A673 (cell line): ENCODE measurements around the gene SMYD3. TPM values are rescaled to one million over a fixed set of nuclear protein-coding genes. Genes with fewer than 3 reads are reported as not detected.
A peak's percentile ranks its signal among the peaks of the same experiment; 100 is the strongest.

Experiments
- BruUV-seq: library from RNA; stranded (reverse); fragments of 400-500 nt; replicated peaks from 2 replicates; lab custom pipeline; 2021; lab: Mats Ljungman, UMichigan
- CTCF ChIA-PET: fragments of 300-600 bp; sonication (Branson Sonifier 250); formaldehyde crosslinking; loops from one replicate; lab custom pipeline; 2022; ENCODE audit warnings: antibody characterized with exemption; lab: Charles Lee
- POLR2A ChIA-PET: fragments of 300-600 bp; sonication (Branson Sonifier 250); formaldehyde crosslinking; loops from one replicate; lab custom pipeline; 2022; ENCODE audit warnings: antibody characterized with exemption; ENCODE audit not compliant: low non-redundant PET; lab: Charles Lee
- DNase-seq: peaks from one replicate; pipeline ENCODE4 v3.0.0-alpha.2; 2015; ENCODE audit warnings: low spot score
- H3K27ac ChIP-seq: fragments of 200-600 bp; sonication (generic); 2 replicates; pipeline ENCODE4 v1.5.1; 2016; ENCODE audit warnings: mixed run types, low read depth, mild to moderate bottlenecking, mixed read lengths, antibody characterized with exemption, low read length; ENCODE audit not compliant: poor library complexity, severe bottlenecking
- H3K27me3 ChIP-seq: fragments of 200-600 bp; sonication (generic); replicated peaks from 2 replicates; pipeline ENCODE4 v1.6.1; 2017; ENCODE audit warnings: mixed run types, low read depth, mild to moderate bottlenecking, mixed read lengths, antibody characterized with exemption, low read length; ENCODE audit not compliant: insufficient read depth, poor library complexity
- H3K36me3 ChIP-seq: fragments of 200-600 bp; sonication (generic); 2 replicates; pipeline ENCODE4 v1.6.1; 2016; ENCODE audit warnings: mixed run types, mild to moderate bottlenecking, mixed read lengths, antibody characterized with exemption, low read length; ENCODE audit not compliant: insufficient read depth, poor library complexity, severe bottlenecking
- H3K4me1 ChIP-seq: fragments of 200-600 bp; sonication (generic); 2 replicates; pipeline ENCODE4 v1.6.1; 2017; ENCODE audit warnings: mixed run types, mild to moderate bottlenecking, mixed read lengths, antibody characterized with exemption, low read length; ENCODE audit not compliant: insufficient read depth, poor library complexity, severe bottlenecking
- H3K4me3 ChIP-seq: fragments of 200-600 bp; sonication (generic); 2 replicates; pipeline ENCODE4 v1.5.1; 2016; ENCODE audit warnings: low read depth, mixed run types, mild to moderate bottlenecking, mixed read lengths, low read length; ENCODE audit not compliant: poor library complexity, severe bottlenecking
- H3K9me3 ChIP-seq: fragments of 200-600 bp; sonication (generic); 2 replicates; pipeline ENCODE4 v1.6.1; 2016; ENCODE audit warnings: mixed run types, low read depth, mild to moderate bottlenecking, mixed read lengths, antibody characterized with exemption, low read length; ENCODE audit not compliant: poor library complexity, severe bottlenecking
- CTCF ChIP-seq: fragments of 300-800, 200-600 bp; sonication (generic); conservative IDR thresholded peaks from 2 replicates; pipeline ENCODE4 v1.5.1; 2017; ENCODE audit warnings: low read depth, mild to moderate bottlenecking, antibody characterized with exemption, low read length, moderate library complexity, mixed read lengths
- EZH2 ChIP-seq: fragments of 200-600 bp; sonication (generic); IDR thresholded peaks from 2 replicates; pipeline ENCODE4 v1.6.1; 2017; ENCODE audit warnings: borderline replicate concordance, low read depth, mild to moderate bottlenecking, mixed read lengths, antibody characterized with exemption, low read length; ENCODE audit not compliant: poor library complexity, severe bottlenecking
- intact Hi-C: fragments of 100-400 bp; cut with micrococcal nuclease; formaldehyde crosslinking; loops from one replicate; pipeline ENCODE4 v1.10.0; 2022; ENCODE audit not compliant: unreplicated experiment
- total RNA-seq: library from RNA; stranded (reverse); gene quantifications from 2 replicates; pipeline ENCODE4 v1.2.3, GENCODE V29; 2021

SMYD3 gene
- total RNA-seq, 1 experiment from 2014 or later = 29.0 TPM

DNA sequence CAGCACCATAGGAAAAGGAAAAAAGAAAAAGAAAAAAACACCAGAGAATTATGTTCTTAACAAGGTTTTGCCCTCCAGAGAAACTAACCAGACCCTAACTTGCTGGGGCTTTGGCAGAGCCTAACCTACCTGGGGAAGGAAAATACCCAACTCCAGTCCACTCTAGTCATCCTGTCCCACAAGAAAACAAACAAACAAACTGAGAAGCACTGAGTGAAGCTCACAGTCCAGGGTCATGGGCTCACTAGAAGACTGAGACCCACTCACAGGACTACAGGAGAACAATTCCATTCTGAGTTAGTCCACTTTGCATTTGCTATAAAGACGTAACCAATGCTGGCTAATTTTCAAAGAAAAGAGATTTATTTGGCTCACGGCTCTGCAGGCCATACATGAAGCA is 543.4 kb downstream of the SMYD3 start:
- DNase-seq = no peak
- no peaks in the 10 kb centered on the region for H3K4me1 ChIP-seq
- H3K27me3 ChIP-seq = no peaks in the 10 kb centered on the region
- POLR2A ChIA-PET = no interaction called here
- no peaks in the 10 kb centered on the region for H3K36me3 ChIP-seq
- no peak overlapping the region for H3K4me3 ChIP-seq
- BruUV-seq = no TSS peak
- H3K27ac ChIP-seq = no peak overlapping the region
- TF ChIP-seq EZH2 = no peak
- no peak for TF ChIP-seq CTCF
- intact Hi-C loops = no loop called here
- CTCF ChIA-PET = no interaction called here
- H3K9me3 ChIP-seq = no peaks in the 10 kb centered on the region

DNA sequence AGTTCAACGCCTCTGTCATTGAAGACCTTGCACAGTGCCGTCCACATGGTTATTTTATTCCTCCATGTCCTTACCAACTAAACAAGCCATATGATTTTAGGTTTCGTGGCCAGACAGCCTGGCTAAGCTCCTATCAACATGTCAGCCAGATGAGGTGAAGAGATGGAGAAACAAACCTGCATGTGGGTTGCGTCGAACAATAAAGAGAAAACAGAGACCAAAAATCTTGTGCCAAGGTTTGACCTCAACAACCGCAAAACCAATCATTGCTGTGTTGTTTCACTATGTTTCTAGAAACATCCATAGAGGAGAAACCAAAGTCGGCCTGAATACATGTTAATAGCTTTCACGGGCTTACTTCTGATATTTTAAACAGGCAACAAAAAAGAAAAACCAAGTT is 544.6 kb downstream of the SMYD3 start:
- no TSS peak for BruUV-seq
- H3K27ac ChIP-seq = no peak overlapping the region
- H3K4me1 ChIP-seq = no peaks in the 10 kb centered on the region
- H3K36me3 ChIP-seq = no peaks in the 10 kb centered on the region
- no peak overlapping the region for H3K4me3 ChIP-seq
- no peak for DNase-seq
- no peaks in the 10 kb centered on the region for H3K27me3 ChIP-seq
- no peaks in the 10 kb centered on the region for H3K9me3 ChIP-seq
- ChIA-PET POLR2A (no interaction called here), CTCF (no interaction called here)
- intact Hi-C loops = no loop called here
- no peak for TF ChIP-seq CTCF

DNA sequence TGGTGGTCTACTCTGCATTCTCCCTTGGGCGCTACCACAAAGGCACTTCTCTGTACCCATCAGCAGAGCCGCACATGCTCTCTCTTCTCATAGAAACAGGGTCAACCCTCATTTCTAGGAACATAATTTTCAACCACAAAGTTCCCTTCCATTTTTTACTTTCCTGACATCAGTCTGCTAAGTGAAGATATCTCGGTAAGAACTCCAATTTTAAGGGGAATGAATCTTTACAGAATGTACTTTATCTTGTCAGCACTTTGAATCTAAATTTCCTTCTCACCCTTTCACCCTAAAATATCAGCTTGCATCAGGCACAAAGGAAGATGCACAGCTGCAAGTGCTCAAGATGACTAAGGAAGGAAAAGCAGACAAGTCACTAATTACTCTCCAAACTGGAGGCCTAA is 545.9 kb downstream of the SMYD3 start:
- Histone ChIP-seq H3K36me3 (no peaks in the 10 kb centered on the region), H3K27ac (no peak overlapping the region), H3K4me3 (no peak overlapping the region), H3K9me3 (no peaks in the 10 kb centered on the region), H3K4me1 (no peaks in the 10 kb centered on the region), H3K27me3 (no peaks in the 10 kb centered on the region)
- DNase-seq = peak; percentile 35
- TF ChIP-seq EZH2 = no peak
- no peak for TF ChIP-seq CTCF
- ChIA-PET POLR2A (no interaction called here), CTCF (no interaction called here)
- no TSS peak for BruUV-seq
- intact Hi-C loops = no loop called here
